ENCODE results near the gene MTHFSD.

MTHFSD gene

GRCh38 chr16:86508028-86508946 is 46.7 kb downstream of the MTHFSD start:
- Histone ChIP-seq H3K4me1 (ENCODE audit: insufficient read depth, low read length) (peaks cover 9% of the 10 kb centered on the region; the same call in 1 of the 2 replicates), H3K4me3 (ENCODE audit: low read length) (peak overlapping the region; percentile 15; the same call in 1 of the 2 replicates), H3K9me3 (ENCODE audit: insufficient read depth, low read depth, low read length) (no peaks in the 10 kb centered on the region), H3K36me3 (ENCODE audit: insufficient read depth, low read length) (no peaks in the 10 kb centered on the region), H3K27me3 (ENCODE audit: insufficient read depth, low read length) (peaks cover 100% of the 10 kb centered on the region), H3K27ac (ENCODE audit: low read depth, low read length) (no peak overlapping the region), H3K9ac (ENCODE audit: low read depth, low read length) (no peak overlapping the region)
- 1% methylated on average over 99 of the region's 99 CpGs for WGBS

DNA sequence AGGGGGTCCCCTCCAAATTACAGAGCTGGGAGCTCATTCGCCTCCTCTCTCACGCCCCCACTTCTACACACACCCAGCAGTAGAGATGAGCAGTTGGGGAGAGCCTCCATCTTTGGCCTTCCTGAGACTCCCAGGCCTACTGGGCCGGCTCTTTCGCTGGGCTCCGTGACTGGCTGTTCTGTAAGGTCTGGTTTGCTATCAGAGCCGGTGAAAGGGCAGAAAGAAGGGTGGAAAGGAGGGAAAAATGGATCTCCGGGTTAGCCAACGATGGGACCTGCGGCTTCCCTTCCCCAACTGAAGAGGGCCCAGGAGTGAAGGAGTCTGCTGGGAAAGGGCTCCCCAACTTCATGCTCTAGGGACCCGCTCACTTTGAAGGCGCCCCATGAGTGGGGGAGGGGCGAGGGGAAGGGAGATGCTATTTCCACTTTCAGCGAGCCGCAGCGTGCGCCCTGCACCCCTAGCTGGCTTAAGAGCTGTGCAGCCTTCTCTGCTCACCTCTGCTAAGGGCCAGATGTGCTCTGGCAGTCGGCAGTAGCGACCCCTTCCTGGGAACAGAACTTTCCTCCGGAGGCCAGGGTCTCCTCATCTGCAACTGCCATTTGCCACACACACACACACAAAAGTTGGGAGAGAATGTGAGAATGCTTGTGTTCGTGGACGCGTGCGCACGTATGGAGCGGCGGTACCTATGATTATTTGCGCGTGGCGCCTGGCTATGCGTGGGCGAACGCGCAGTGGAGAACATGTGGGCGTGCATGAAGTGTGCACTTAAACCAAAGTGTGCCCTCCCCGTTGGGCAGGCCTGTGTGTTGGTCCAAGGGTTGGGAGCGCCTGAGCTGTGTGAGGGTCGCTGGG is 47.6 kb downstream of the MTHFSD start:
- Histone ChIP-seq H3K9me3 (ENCODE audit: insufficient read depth, low read depth, low read length) (no peaks in the 10 kb centered on the region), H3K36me3 (ENCODE audit: insufficient read depth, low read length) (no peaks in the 10 kb centered on the region), H3K27me3 (ENCODE audit: insufficient read depth, low read length) (peaks cover 100% of the 10 kb centered on the region), H3K9ac (ENCODE audit: low read depth, low read length) (no peak overlapping the region), H3K4me1 (ENCODE audit: insufficient read depth, low read length) (peaks cover 6% of the 10 kb centered on the region; the same call in 1 of the 2 replicates), H3K4me3 (ENCODE audit: low read length) (no peak overlapping the region), H3K27ac (ENCODE audit: low read depth, low read length) (no peak overlapping the region)
- 7% methylated on average over 36 of the region's 37 CpGs for WGBS

- Histone ChIP-seq H3K36me3 (ENCODE audit: insufficient read depth, low read length) (no peaks in the 10 kb centered on the region), H3K27ac (ENCODE audit: low read depth, low read length) (no peak overlapping the region), H3K4me1 (ENCODE audit: insufficient read depth, low read length) (peaks cover 6% of the 10 kb centered on the region; the same call in 1 of the 2 replicates), H3K4me3 (ENCODE audit: low read length) (no peak overlapping the region), H3K9me3 (ENCODE audit: insufficient read depth, low read depth, low read length) (no peaks in the 10 kb centered on the region), H3K9ac (ENCODE audit: low read depth, low read length) (no peak overlapping the region), H3K27me3 (ENCODE audit: insufficient read depth, low read length) (peaks cover 100% of the 10 kb centered on the region)
- WGBS: 7% methylated on average over 23 of the region's 27 CpGs
Observed at GRCh38 chr16:86505899-86506864, 48.9 kb downstream of the MTHFSD start.

DNA sequence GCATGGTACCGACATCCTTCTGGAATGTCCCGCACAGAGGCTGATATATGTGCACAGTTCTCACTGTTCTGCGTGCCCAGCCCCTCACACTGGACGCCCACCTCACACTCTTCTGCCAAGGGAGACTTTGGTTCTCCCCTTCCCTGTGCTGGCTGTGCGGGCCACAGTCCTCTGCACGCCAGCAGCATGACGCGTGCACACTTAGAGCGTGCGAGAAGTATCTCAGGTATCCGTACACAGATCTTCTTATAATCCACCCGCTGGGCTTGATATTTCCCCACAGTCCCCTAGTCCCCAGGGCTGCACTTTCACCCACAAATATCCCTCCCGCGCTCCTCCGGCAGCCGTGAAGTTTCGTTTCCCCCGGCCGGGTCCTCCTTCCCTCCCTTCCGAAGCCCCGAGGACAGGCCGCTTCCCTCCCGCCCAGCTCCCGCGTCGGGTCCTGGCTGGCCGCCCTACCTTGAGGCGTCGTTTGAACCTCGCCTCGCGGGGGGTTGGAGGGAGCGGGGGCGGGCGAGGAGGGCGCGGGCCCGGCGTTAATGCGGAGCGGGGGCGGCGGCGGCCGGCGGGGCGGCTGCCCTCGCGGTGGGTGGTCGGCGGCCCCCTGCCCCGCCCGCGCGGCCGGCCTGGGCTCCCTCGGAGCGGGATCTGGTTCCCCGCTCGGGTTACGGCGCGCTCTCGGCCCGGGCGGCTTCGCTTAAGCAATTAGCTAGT is 49.7 kb downstream of the MTHFSD start:
- peaks cover 100% of the 10 kb centered on the region for H3K27me3 ChIP-seq (ENCODE audit: insufficient read depth, low read length)
- WGBS: under 1% methylated on average over 67 of the region's 67 CpGs
- H3K27ac ChIP-seq (ENCODE audit: low read depth, low read length): no peak overlapping the region
- no peaks in the 10 kb centered on the region for H3K36me3 ChIP-seq (ENCODE audit: insufficient read depth, low read length)
- H3K4me1 ChIP-seq (ENCODE audit: insufficient read depth, low read length): peaks cover 6% of the 10 kb centered on the region; the same call in 1 of the 2 replicates
- no peaks in the 10 kb centered on the region for H3K9me3 ChIP-seq (ENCODE audit: insufficient read depth, low read depth, low read length)
- no peak overlapping the region for H3K4me3 ChIP-seq (ENCODE audit: low read length)
- H3K9ac ChIP-seq (ENCODE audit: low read depth, low read length): no peak overlapping the region

DNA sequence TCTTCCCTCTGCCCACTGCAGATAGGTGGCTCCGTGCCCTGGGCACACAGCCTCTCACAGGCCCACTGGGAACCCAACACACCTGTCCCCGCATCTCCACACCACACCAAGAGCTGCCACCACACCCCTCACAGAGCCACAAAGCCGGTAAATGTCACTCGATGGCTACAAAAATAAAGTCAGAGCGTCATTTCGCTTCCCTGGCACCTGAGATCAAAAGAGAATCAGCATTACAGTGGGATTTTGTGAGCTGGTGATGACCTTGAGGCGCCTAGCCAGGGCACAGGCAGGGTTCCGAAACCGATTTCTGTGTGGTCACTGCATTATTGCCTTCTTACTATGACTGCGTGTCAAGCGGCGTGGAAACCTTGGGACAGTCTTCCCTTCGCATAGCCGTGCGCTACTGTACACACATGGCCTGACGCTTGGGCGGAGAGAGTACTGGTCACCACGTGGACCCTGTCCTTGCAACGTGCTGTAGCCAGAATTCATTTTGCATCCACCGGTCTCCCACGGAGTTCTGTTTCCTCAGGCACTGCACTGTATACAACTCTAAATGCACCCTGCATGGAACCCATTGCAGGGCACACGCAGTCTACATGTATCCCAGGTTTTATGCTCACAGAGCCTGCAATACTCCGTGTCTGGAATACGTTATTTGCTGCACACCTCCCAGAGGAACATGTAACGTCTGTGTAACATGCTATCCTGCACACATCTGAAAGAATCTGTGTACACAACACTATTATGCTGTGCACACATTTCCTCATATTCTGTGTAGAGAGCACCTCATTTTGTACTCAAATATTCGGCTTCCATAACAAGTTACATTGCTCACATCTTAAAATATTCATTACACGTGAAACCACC is 50.5 kb downstream of the MTHFSD start:
- Histone ChIP-seq H3K27ac (ENCODE audit: low read depth, low read length) (no peak overlapping the region), H3K4me1 (ENCODE audit: insufficient read depth, low read length) (peaks cover 11% of the 10 kb centered on the region; the same call in 1 of the 2 replicates), H3K27me3 (ENCODE audit: insufficient read depth, low read length) (peaks cover 100% of the 10 kb centered on the region), H3K4me3 (ENCODE audit: low read length) (no peak overlapping the region), H3K36me3 (ENCODE audit: insufficient read depth, low read length) (no peaks in the 10 kb centered on the region), H3K9ac (ENCODE audit: low read depth, low read length) (no peak overlapping the region), H3K9me3 (ENCODE audit: insufficient read depth, low read depth, low read length) (no peaks in the 10 kb centered on the region)
- 10% methylated on average over 27 of the region's 27 CpGs for WGBS

- peaks cover 16% of the 10 kb centered on the region for H3K4me1 ChIP-seq (ENCODE audit: insufficient read depth, low read length)
- H3K27me3 ChIP-seq (ENCODE audit: insufficient read depth, low read length): peaks cover 100% of the 10 kb centered on the region
- no peak overlapping the region for H3K9ac ChIP-seq (ENCODE audit: low read depth, low read length)
- H3K9me3 ChIP-seq (ENCODE audit: insufficient read depth, low read depth, low read length): no peaks in the 10 kb centered on the region
- no peak overlapping the region for H3K4me3 ChIP-seq (ENCODE audit: low read length)
- H3K36me3 ChIP-seq (ENCODE audit: insufficient read depth, low read length): no peaks in the 10 kb centered on the region
- 16% methylated on average over 6 of the region's 6 CpGs for WGBS
- no peak overlapping the region for H3K27ac ChIP-seq (ENCODE audit: low read depth, low read length)
Observed at GRCh38 chr16:86503830-86504229, 51.2 kb downstream of the MTHFSD start.

DNA sequence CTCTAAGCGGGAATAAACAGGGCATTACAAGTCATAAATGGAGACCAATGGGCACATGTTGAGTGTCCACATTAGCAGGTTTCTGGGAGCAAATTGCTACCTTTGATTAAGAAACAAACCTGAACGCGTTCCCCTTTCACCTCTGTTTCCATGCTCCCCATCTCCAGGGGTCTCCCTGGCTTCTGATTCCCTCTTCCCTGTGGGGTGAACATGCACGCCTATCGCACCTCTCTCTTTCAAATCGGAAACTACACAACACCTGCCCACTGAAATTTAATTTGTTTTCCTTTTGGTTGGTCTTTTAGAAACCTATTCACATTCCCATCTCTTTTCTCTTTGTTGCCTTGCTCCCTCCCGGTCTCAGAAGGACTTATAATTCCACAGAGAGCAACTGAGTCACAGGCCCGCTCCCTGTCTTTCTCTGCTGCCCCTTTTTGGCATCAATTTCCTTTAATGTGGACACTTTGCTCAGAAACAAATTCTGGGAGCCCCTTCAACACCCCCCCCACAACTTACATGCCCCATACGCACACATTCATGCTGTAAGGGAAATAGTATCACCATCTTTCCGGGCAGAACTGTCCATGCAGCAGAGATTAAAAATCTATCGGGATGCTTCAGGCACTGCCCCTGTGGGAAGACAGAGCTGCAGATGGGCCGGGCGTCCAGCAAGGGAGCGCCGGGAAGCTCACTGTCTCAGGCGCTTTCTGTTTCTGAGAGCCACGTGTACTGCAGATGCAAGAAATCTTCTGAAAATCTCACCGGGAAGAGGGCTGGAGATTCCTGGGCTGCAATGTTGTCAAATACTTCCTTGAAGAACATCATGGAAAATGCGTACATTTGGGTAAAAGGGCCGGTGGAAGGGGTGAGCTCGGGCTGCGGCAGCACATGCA is 51.9 kb downstream of the MTHFSD start:
- Histone ChIP-seq H3K9me3 (ENCODE audit: insufficient read depth, low read depth, low read length) (no peaks in the 10 kb centered on the region), H3K27me3 (ENCODE audit: insufficient read depth, low read length) (peaks cover 100% of the 10 kb centered on the region), H3K4me3 (ENCODE audit: low read length) (no peak overlapping the region), H3K4me1 (ENCODE audit: insufficient read depth, low read length) (peaks cover 21% of the 10 kb centered on the region), H3K36me3 (ENCODE audit: insufficient read depth, low read length) (no peaks in the 10 kb centered on the region), H3K27ac (ENCODE audit: low read depth, low read length) (no peak overlapping the region), H3K9ac (ENCODE audit: low read depth, low read length) (no peak overlapping the region)
- WGBS: 12% methylated on average over 22 of the region's 22 CpGs

DNA sequence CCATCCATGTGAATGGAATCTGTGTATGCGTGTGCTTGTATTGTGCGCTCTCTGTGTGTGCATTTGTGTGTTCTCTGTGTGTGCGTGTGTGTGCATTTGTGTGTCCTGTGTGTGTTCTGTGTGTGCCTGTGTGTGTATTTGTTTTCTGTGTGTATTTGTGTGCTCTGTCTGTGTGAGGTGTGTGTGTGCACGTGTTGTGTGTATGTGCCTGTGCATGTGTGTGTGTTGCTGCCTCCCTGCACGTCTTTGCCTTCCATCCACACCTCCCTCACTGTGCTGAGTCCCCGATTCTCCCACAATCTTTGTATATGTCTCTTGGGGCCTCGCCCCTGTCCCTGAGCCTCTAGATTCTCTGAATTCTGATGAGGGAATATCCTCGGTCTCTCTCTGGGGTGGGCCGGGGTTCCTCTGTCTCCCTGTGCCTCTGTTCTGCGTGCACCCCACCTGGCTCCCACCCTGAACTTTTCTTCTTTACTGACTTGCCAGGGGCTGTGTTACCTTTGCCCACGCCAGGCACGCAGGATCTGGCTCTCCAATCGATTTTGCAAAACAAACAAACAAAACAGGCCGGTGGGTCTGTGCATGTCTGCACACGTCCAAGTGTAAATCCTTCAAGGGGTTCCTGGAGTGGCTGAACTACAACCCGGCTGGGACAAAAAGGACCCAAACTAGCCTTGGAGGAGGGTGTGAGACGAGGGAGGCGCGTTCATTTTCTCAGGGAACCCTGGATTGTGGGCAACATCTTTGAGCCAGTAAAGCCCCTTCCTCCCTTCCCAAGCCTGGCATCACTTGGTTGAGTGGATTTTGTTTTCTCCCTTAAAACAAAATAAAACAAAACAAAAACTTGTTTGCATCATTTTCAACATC is 52.8 kb downstream of the MTHFSD start:
- no peak overlapping the region for H3K9ac ChIP-seq (ENCODE audit: low read depth, low read length)
- H3K27me3 ChIP-seq (ENCODE audit: insufficient read depth, low read length): peaks cover 99% of the 10 kb centered on the region
- H3K36me3 ChIP-seq (ENCODE audit: insufficient read depth, low read length): no peaks in the 10 kb centered on the region
- H3K4me3 ChIP-seq (ENCODE audit: low read length): no peak overlapping the region
- 14% methylated on average over 18 of the region's 19 CpGs for WGBS
- no peak overlapping the region for H3K27ac ChIP-seq (ENCODE audit: low read depth, low read length)
- H3K4me1 ChIP-seq (ENCODE audit: insufficient read depth, low read length): peaks cover 21% of the 10 kb centered on the region
- no peaks in the 10 kb centered on the region for H3K9me3 ChIP-seq (ENCODE audit: insufficient read depth, low read depth, low read length)
